Activated naive CD4-positive, alpha-beta T cell treated with anti-CD3 and anti-CD28 coated beads, Interleukin-2, amount 10 ng/mL, durations not matched to agents 7 days and 5 days (primary cell): ENCODE data around the gene CCSER1.
"Not testable (repeated sequence)": the region's sequence is repeated elsewhere in the genome, so short reads cannot be mapped to it uniquely, and the experiment has no call there.

Experiments
- CTCF ChIA-PET: fragments of 350-600 bp; sonication (Branson Sonifier 250); formaldehyde crosslinking; loops from one replicate; lab custom pipeline; 2021; ENCODE audit warnings: antibody characterized with exemption; lab: Charles Lee
- DNase-seq: peaks from one replicate; pipeline ENCODE4 v3.0.0-alpha.2; 2020
- H3K27ac Mint-ChIP-seq: one replicate; pipeline ENCODE4 v1.8.0; 2021; ENCODE audit warnings: mild to moderate bottlenecking, moderate library complexity, mixed read lengths
- H3K27me3 Mint-ChIP-seq: one replicate; pipeline ENCODE4 v1.8.0; 2021; ENCODE audit warnings: mild to moderate bottlenecking, mixed read lengths
- H3K36me3 Mint-ChIP-seq: one replicate; pipeline ENCODE4 v1.8.0; 2021; ENCODE audit warnings: mixed read lengths
- H3K4me1 Mint-ChIP-seq: one replicate; pipeline ENCODE4 v1.8.0; 2021; ENCODE audit warnings: mixed read lengths
- H3K4me3 Mint-ChIP-seq: one replicate; pipeline ENCODE4 v1.8.0; 2021; ENCODE audit warnings: mild to moderate bottlenecking, moderate library complexity, mixed read lengths
- H3K9me3 Mint-ChIP-seq: one replicate; pipeline ENCODE4 v1.8.0; 2021; ENCODE audit warnings: mixed read lengths

CCSER1 gene

GRCh38 chr4:90318193-90318592 lies 191.0 kb downstream of the CCSER1 start:
- Mint-ChIP-seq H3K36me3 (no peaks in the 10 kb centered on the region), H3K4me1 (no peaks in the 10 kb centered on the region), H3K27me3 (no peaks in the 10 kb centered on the region), H3K4me3 (no peak overlapping the region), H3K27ac (no peak overlapping the region), H3K9me3 (no peaks in the 10 kb centered on the region)
- CTCF ChIA-PET = no interaction called here
- DNase-seq = no peak

DNA sequence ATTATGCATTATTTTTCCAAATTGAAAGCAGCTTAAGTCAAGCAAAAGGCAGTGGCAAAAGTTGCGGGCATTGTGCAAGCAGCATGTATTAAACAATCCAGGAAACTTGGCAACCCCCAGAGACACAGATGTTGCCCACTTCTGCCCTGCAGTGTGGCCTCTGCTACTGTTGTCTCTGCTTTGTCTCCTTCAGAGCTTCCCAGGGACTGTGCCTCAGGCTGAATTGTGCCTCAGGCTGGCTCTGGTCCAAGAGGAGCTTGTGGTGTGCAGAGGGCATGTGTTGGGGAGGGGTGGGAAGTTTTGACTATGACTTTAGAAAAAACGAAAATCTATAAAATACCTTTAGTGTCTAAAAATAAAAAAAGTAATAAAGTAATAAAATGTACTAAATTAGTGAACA lies 201.4 kb downstream of the CCSER1 start:
- H3K4me3 Mint-ChIP-seq = no peak overlapping the region
- H3K4me1 Mint-ChIP-seq = no peaks in the 10 kb centered on the region

DNA sequence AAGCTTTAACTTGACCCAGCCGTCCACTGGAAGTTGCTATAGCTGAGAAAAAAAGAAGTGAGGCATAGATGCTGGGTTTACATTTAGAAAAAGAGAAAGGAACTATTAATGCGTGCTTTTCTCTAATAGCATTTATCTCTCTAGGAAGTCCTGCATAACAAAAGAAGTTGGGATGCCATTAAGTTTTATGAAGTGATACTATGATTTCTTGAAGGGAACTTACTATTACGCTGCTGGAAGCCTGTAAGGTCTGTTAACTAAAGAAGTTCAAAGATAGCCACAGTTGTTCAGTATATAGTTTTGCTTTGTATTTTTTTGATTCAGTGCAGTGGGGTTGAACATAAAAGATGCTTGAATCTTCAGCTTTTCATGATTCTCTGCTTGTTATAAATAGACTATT lies 203.4 kb downstream of the CCSER1 start:
- Mint-ChIP-seq H3K27ac (no peak overlapping the region), H3K27me3 (no peaks in the 10 kb centered on the region), H3K9me3 (no peaks in the 10 kb centered on the region), H3K4me1 (no peaks in the 10 kb centered on the region), H3K4me3 (no peak overlapping the region), H3K36me3 (no peaks in the 10 kb centered on the region)
- CTCF ChIA-PET = no interaction called here
- DNase-seq = no peak

More for the DNA sequence above, 201.4 kb downstream of the CCSER1 start:
- CTCF ChIA-PET = no interaction called here
- Mint-ChIP-seq H3K36me3 (no peaks in the 10 kb centered on the region), H3K27me3 (no peaks in the 10 kb centered on the region), H3K9me3 (no peaks in the 10 kb centered on the region), H3K27ac (no peak overlapping the region)
- no peak for DNase-seq

- no peaks in the 10 kb centered on the region for H3K4me1 Mint-ChIP-seq
- CTCF ChIA-PET = no interaction called here
- no peak overlapping the region for H3K4me3 Mint-ChIP-seq
- DNase-seq = no peak
- no peaks in the 10 kb centered on the region for H3K27me3 Mint-ChIP-seq
- no peak overlapping the region for H3K27ac Mint-ChIP-seq
- no peaks in the 10 kb centered on the region for H3K9me3 Mint-ChIP-seq
- H3K36me3 Mint-ChIP-seq = no peaks in the 10 kb centered on the region
Measured at GRCh38 chr4:90345549-90346215, 218.5 kb downstream of the CCSER1 start.

DNA sequence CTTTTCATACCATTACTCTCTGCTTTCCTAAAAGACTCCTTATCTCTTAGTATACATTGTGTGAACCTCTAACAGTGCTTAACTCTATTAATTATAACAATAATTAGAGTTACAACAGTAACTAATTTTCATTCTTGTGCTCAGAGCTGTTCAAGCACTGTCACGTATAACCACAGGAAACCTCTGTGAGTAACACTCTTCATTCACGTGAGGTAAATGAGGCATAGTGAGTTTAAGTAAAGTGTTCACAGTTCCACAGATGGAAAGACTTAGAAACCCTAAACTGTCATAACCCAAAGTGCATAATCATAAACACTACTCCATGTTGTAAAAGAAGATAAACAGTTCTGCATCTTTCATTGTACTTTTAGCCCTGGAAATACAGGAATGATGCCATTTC lies 222.4 kb downstream of the CCSER1 start:
- H3K36me3 Mint-ChIP-seq = no peaks in the 10 kb centered on the region
- H3K27ac Mint-ChIP-seq = no peak overlapping the region
- H3K9me3 Mint-ChIP-seq = no peaks in the 10 kb centered on the region

GRCh38 chr4:90357117-90357710 lies 230.0 kb downstream of the CCSER1 start:
- Mint-ChIP-seq H3K9me3 (no peaks in the 10 kb centered on the region), H3K4me3 (no peak overlapping the region), H3K36me3 (no peaks in the 10 kb centered on the region), H3K4me1 (no peaks in the 10 kb centered on the region), H3K27me3 (no peaks in the 10 kb centered on the region), H3K27ac (no peak overlapping the region)
- no peak for DNase-seq
- CTCF ChIA-PET = interaction anchor here (0.6 kb wide), 1 partner anchor 517 kb away, joined by 3 read pairs; no protein-coding TSS in a partner anchor

More for the DNA sequence above, 222.4 kb downstream of the CCSER1 start:
- no peak overlapping the region for H3K4me3 Mint-ChIP-seq
- H3K4me1 Mint-ChIP-seq = no peaks in the 10 kb centered on the region
- CTCF ChIA-PET = no interaction called here
- DNase-seq = no peak
- no peaks in the 10 kb centered on the region for H3K27me3 Mint-ChIP-seq

DNA sequence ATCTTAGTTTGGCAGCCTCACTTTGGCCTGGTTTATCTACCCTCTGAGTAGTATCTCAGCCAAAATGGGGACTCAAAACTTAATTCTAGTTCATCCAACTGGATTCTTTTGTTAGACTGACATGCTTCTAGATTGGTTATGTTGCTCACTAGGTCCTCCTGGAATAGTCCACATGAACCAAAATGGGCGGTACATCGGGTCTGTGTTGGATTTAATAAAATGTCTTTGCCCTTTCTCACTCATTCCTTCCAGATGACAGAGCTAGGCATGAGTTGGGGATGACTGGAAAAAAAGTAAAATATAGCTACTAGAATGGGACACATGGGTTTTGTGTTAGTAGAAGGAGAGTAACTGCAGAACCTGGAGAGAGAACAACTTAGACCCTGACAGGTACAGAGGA lies 247.9 kb downstream of the CCSER1 start:
- Mint-ChIP-seq H3K9me3 (no peaks in the 10 kb centered on the region), H3K27me3 (no peaks in the 10 kb centered on the region), H3K36me3 (no peaks in the 10 kb centered on the region), H3K27ac (no peak overlapping the region), H3K4me1 (no peaks in the 10 kb centered on the region), H3K4me3 (no peak overlapping the region)
- no peak for DNase-seq
- CTCF ChIA-PET = no interaction called here

GRCh38 chr4:90393215-90393614 lies 266.0 kb downstream of the CCSER1 start:
- DNase-seq = no peak
- no peak overlapping the region for H3K4me3 Mint-ChIP-seq
- no peaks in the 10 kb centered on the region for H3K27me3 Mint-ChIP-seq
- no peaks in the 10 kb centered on the region for H3K4me1 Mint-ChIP-seq
- H3K9me3 Mint-ChIP-seq = no peaks in the 10 kb centered on the region
- CTCF ChIA-PET = no interaction called here
- H3K27ac Mint-ChIP-seq = no peak overlapping the region
- no peaks in the 10 kb centered on the region for H3K36me3 Mint-ChIP-seq

- Mint-ChIP-seq H3K9me3 (peaks cover 6% of the 10 kb centered on the region), H3K27ac (no peak overlapping the region), H3K36me3 (no peaks in the 10 kb centered on the region), H3K4me3 (no peak overlapping the region), H3K4me1 (no peaks in the 10 kb centered on the region), H3K27me3 (no peaks in the 10 kb centered on the region)
- CTCF ChIA-PET = no interaction called here
- no peak for DNase-seq
Measured at GRCh38 chr4:90403781-90404180, 276.6 kb downstream of the CCSER1 start.

- H3K27ac Mint-ChIP-seq, H3K4me1 Mint-ChIP-seq, DNase-seq, CTCF ChIA-PET, H3K36me3 Mint-ChIP-seq, H3K9me3 Mint-ChIP-seq, H3K4me3 Mint-ChIP-seq, H3K27me3 Mint-ChIP-seq: not testable (repeated sequence)
Measured at GRCh38 chr4:90407897-90408296, 280.7 kb downstream of the CCSER1 start.

GRCh38 chr4:90412786-90413185 lies 285.6 kb downstream of the CCSER1 start:
- H3K4me3 Mint-ChIP-seq, DNase-seq, H3K27ac Mint-ChIP-seq, CTCF ChIA-PET, H3K36me3 Mint-ChIP-seq, H3K4me1 Mint-ChIP-seq, H3K9me3 Mint-ChIP-seq, H3K27me3 Mint-ChIP-seq: not testable (repeated sequence)

- DNase-seq = no peak
- Mint-ChIP-seq H3K27ac (no peak overlapping the region), H3K4me1 (no peaks in the 10 kb centered on the region), H3K9me3 (no peaks in the 10 kb centered on the region), H3K27me3 (no peaks in the 10 kb centered on the region), H3K4me3 (no peak overlapping the region), H3K36me3 (no peaks in the 10 kb centered on the region)
- CTCF ChIA-PET = no interaction called here
Measured at GRCh38 chr4:90415116-90415515, 287.9 kb downstream of the CCSER1 start.

DNA sequence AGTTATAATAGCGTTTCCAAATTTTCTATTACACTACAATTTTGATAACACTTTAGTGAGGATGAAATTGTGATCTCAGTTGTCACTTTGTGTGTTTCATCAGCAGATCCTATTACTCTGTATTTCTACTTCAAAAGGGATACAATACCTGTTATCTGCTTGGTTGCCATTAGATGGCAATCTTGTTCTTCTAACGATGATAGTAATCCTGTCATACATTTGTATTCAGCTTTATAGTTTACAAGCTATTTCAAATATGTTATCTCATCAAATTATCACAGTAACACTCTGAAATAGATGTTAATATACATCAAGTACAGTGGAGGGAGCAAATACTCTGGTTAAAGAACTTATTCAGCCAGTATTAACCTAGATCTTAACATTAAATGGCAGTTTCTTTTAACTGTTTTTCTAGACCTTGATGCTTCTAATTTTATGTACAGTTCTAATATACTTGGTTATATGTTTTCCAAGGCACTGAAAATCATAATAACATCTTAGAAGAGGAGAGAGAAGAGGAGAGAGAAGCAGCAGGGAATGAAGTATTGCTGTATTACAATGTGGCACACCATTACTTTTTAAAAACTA lies 292.0 kb downstream of the CCSER1 start:
- Mint-ChIP-seq H3K9me3 (no peaks in the 10 kb centered on the region), H3K36me3 (no peaks in the 10 kb centered on the region), H3K4me3 (no peak overlapping the region), H3K4me1 (no peaks in the 10 kb centered on the region), H3K27me3 (no peaks in the 10 kb centered on the region), H3K27ac (no peak overlapping the region)
- DNase-seq = no peak
- CTCF ChIA-PET = interaction anchor here (1.0 to 1.1 kb wide), 2 partner anchors 8 to 694 kb away, joined by 3 read pairs; no protein-coding TSS in a partner anchor

- no peak for DNase-seq
- H3K27ac Mint-ChIP-seq = no peak overlapping the region
- H3K27me3 Mint-ChIP-seq = no peaks in the 10 kb centered on the region
Measured at GRCh38 chr4:90421161-90421560, 294.0 kb downstream of the CCSER1 start.

GRCh38 chr4:90425893-90426292 lies 298.7 kb downstream of the CCSER1 start:
- H3K9me3 Mint-ChIP-seq = no peaks in the 10 kb centered on the region
- no peak overlapping the region for H3K27ac Mint-ChIP-seq
- no peaks in the 10 kb centered on the region for H3K4me1 Mint-ChIP-seq
- no peaks in the 10 kb centered on the region for H3K36me3 Mint-ChIP-seq
- no peaks in the 10 kb centered on the region for H3K27me3 Mint-ChIP-seq
- DNase-seq = no peak
- CTCF ChIA-PET = no interaction called here
- H3K4me3 Mint-ChIP-seq = no peak overlapping the region

More at GRCh38 chr4:90421161-90421560, 294.0 kb downstream of the CCSER1 start:
- Mint-ChIP-seq H3K36me3 (no peaks in the 10 kb centered on the region), H3K4me1 (no peaks in the 10 kb centered on the region), H3K4me3 (no peak overlapping the region), H3K9me3 (no peaks in the 10 kb centered on the region)
- CTCF ChIA-PET = no interaction called here
